ENCODE results near the gene MTERF4.

The MTERF4 gene

GRCh38 chr2:241121008-241121407, 18.9 kb upstream of the MTERF4 start:
- TF ChIP-seq CTCF (IDR thresholded peaks at IDR 0.05; ENCODE audit: borderline replicate concordance, control extremely low read depth, extremely low read depth, insufficient read depth, missing control alignments), result no peak
- in situ Hi-C loops (cut with MboI; ENCODE audit: low sequenced_read_pairs, unreplicated experiment), result no loop called here
- no peak for DNase-seq (ENCODE audit: low spot score)

DNA sequence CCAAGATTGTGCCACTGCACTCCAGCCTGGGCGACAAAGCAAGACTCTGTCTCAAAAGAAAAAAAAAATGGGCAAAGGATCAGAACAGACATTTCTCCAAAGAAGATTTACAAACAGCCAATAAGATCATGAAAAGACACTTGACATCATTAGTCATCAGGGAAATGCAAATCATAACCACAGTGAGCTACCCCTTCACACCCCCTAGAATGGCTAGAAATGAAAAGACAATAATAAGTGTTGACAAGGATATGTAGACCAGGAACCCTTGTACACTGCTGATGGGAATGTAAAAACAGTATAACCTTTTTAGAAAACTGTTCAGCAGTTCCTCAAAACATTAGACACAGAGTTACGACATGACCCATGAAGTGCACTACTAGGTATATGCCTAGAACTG, 18.4 kb upstream of the MTERF4 start:
- DNase-seq (ENCODE audit: low spot score), result no peak
- no peak for TF ChIP-seq CTCF (IDR thresholded peaks at IDR 0.05; ENCODE audit: borderline replicate concordance, control extremely low read depth, extremely low read depth, insufficient read depth, missing control alignments)
- in situ Hi-C loops (cut with MboI; ENCODE audit: low sequenced_read_pairs, unreplicated experiment), result no loop called here

GRCh38 chr2:241118737-241119505, 16.8 kb upstream of the MTERF4 start:
- DNase-seq (ENCODE audit: low spot score), result no peak
- in situ Hi-C loops (cut with MboI; ENCODE audit: low sequenced_read_pairs, unreplicated experiment), result no loop called here
- no peak for TF ChIP-seq CTCF (IDR thresholded peaks at IDR 0.05; ENCODE audit: borderline replicate concordance, control extremely low read depth, extremely low read depth, insufficient read depth, missing control alignments)

DNA sequence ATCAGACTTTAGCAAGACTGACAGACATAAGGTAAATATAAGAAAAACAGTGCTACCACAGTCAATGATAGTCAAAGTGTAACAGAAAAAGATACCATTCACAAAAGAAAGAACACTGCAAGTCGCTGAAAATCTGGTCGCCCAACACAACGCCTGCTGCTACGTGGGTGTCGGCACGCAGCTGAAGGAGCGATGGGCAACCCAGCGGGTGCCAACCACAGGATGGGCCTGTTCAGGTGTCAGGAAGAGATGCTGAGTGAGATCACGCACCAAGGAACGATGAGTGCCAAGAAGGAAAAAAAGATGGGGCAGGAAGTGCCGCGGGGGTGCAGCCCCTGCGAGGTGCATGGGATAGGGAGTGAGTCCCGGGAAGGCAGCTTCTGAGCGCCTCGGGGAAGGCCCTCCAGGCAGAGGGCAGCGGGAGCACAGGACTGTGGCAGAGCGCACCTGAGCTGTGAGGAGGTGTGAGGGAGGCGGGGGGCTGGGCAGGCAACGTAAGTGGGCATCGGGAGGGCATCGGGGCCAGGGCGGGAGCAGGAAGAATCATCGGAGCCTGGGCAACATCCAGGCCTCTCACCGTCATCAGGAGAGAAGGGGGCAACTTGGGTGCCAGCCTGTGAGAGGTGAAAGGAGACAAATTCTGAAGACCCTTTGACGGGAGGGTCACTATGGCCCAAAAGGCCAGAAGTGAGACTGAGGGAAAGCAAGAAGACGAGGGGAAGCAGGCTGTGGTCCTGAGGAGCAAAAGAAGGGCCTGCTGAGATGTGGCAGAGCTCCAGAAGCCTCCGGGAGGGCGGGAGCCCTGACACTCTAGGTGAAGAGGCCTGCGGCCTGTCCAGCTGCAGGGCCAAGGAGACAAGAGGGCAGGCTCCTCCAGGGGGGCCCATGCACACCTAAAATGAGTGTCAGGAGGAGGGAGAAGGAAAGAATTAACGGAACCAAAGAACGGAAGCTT, 14.8 kb upstream of the MTERF4 start:
- no peak for DNase-seq (ENCODE audit: low spot score)
- in situ Hi-C loops (cut with MboI; ENCODE audit: low sequenced_read_pairs, unreplicated experiment), result no loop called here
- no peak for TF ChIP-seq CTCF (IDR thresholded peaks at IDR 0.05; ENCODE audit: borderline replicate concordance, control extremely low read depth, extremely low read depth, insufficient read depth, missing control alignments)

- TF ChIP-seq CTCF (IDR thresholded peaks at IDR 0.05; ENCODE audit: borderline replicate concordance, control extremely low read depth, extremely low read depth, insufficient read depth, missing control alignments), result no peak
- no peak for DNase-seq (ENCODE audit: low spot score)
- in situ Hi-C loops (cut with MboI; ENCODE audit: low sequenced_read_pairs, unreplicated experiment), result no loop called here
Measured at GRCh38 chr2:241115361-241115760, 13.3 kb upstream of the MTERF4 start.

DNA sequence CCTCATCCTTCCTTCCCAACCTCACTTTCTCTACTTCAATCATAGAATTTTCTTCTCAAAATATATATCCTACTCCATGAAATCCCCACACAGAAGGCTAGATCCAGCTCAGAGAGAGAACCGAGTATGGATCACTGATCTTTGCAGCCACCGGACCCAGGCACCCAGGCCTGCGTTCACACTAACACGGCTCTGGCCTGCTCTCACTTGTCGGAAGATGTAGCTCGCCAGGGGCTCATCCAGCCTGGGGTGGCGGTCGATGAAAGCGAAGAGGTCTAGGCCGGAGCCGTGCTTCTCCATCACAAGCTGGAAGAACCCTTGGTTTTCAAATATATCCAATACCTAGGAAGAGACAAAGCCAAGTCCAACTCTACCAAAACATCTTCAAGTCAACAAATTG, 12.7 kb upstream of the MTERF4 start:
- DNase-seq (ENCODE audit: low spot score), result no peak
- in situ Hi-C loops (cut with MboI; ENCODE audit: low sequenced_read_pairs, unreplicated experiment), result no loop called here
- no peak for TF ChIP-seq CTCF (IDR thresholded peaks at IDR 0.05; ENCODE audit: borderline replicate concordance, control extremely low read depth, extremely low read depth, insufficient read depth, missing control alignments)

Measured in GM13976 (cell line).